Measurements from ENCODE around the gene CRIP2. TPM values are rescaled to one million over a fixed set of nuclear protein-coding genes. Genes with fewer than 3 reads are reported as not detected.
A peak's percentile ranks its signal among the peaks of the same experiment; 100 is the strongest.

The CRIP2 gene
- total and polyA plus RNA-seq, 2 experiments from 2014 or later = 3.4 to 9.6 TPM

DNA sequence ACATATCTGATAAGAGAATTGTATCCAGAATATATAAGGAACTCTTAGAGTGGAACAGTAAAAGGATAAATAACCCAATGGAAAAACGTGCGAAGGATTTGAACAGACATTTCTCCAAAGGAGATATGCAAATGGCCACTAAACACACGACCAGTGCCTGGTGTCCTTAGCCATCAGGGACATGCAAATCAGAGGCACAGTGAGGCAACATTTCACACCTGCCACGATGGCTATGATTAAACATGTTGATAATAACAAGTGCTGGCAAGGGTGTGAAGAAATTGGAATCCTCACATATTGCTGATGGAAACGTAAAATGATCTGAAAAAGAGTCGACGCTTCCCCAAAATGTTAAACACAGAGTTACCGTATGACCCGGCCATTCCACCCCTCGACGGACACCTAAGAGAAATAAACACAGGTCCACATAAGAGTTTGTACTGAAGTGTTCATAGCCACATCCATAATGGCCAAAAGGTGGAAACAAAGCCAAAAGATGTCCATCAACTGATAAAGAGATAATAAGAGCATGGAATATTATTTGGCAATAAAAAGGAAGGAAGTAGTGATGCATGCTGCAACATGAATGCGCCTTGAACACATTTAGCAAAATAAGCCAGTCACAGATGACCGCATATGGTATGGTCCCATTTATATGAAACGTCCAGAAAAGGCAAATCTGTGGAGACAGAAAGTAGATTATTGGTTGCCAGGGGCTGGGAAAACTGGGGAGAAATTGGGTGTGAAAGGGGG lies 45.5 kb downstream of the CRIP2 start (continued):
- TF ChIP-seq, protein P1, sequence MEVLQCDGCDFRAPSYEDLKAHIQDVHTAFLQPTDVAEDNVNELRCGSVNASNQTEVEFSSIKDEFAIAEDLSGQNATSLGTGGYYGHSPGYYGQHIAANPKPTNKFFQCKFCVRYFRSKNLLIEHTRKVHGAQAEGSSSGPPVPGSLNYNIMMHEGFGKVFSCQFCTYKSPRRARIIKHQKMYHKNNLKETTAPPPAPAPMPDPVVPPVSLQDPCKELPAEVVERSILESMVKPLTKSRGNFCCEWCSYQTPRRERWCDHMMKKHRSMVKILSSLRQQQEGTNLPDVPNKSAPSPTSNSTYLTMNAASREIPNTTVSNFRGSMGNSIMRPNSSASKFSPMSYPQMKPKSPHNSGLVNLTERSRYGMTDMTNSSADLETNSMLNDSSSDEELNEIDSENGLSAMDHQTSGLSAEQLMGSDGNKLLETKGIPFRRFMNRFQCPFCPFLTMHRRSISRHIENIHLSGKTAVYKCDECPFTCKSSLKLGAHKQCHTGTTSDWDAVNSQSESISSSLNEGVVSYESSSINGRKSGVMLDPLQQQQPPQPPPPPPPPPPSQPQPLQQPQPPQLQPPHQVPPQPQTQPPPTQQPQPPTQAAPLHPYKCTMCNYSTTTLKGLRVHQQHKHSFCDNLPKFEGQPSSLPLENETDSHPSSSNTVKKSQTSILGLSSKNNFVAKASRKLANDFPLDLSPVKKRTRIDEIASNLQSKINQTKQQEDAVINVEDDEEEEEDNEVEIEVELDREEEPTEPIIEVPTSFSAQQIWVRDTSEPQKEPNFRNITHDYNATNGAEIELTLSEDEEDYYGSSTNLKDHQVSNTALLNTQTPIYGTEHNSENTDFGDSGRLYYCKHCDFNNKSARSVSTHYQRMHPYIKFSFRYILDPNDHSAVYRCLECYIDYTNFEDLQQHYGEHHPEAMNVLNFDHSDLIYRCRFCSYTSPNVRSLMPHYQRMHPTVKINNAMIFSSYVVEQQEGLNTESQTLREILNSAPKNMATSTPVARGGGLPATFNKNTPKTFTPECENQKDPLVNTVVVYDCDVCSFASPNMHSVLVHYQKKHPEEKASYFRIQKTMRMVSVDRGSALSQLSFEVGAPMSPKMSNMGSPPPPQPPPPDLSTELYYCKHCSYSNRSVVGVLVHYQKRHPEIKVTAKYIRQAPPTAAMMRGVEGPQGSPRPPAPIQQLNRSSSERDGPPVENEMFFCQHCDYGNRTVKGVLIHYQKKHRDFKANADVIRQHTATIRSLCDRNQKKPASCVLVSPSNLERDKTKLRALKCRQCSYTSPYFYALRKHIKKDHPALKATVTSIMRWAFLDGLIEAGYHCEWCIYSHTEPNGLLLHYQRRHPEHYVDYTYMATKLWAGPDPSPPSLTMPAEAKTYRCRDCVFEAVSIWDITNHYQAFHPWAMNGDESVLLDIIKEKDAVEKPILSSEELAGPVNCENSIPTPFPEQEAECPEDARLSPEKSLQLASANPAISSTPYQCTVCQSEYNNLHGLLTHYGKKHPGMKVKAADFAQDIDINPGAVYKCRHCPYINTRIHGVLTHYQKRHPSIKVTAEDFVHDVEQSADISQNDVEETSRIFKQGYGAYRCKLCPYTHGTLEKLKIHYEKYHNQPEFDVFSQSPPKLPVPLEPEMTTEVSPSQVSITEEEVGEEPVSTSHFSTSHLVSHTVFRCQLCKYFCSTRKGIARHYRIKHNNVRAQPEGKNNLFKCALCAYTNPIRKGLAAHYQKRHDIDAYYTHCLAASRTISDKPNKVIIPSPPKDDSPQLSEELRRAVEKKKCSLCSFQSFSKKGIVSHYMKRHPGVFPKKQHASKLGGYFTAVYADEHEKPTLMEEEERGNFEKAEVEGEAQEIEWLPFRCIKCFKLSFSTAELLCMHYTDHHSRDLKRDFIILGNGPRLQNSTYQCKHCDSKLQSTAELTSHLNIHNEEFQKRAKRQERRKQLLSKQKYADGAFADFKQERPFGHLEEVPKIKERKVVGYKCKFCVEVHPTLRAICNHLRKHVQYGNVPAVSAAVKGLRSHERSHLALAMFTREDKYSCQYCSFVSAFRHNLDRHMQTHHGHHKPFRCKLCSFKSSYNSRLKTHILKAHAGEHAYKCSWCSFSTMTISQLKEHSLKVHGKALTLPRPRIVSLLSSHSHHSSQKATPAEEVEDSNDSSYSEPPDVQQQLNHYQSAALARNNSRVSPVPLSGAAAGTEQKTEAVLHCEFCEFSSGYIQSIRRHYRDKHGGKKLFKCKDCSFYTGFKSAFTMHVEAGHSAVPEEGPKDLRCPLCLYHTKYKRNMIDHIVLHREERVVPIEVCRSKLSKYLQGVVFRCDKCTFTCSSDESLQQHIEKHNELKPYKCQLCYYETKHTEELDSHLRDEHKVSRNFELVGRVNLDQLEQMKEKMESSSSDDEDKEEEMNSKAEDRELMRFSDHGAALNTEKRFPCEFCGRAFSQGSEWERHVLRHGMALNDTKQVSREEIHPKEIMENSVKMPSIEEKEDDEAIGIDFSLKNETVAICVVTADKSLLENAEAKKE (CRISPR knock-in tag; IDR thresholded peaks at IDR 0.05) = no peak
- no peak for TF ChIP-seq JUNB (IDR thresholded peaks at IDR 0.05; ENCODE audit: unreplicated experiment)
- no peak for TF ChIP-seq POLR2AphosphoS5 (IDR thresholded peaks at IDR 0.05; ENCODE audit: low read depth)
- no peak for TF ChIP-seq ZNF331 (CRISPR knock-in tag; IDR thresholded peaks at IDR 0.05; ENCODE audit: low read depth)

DNA sequence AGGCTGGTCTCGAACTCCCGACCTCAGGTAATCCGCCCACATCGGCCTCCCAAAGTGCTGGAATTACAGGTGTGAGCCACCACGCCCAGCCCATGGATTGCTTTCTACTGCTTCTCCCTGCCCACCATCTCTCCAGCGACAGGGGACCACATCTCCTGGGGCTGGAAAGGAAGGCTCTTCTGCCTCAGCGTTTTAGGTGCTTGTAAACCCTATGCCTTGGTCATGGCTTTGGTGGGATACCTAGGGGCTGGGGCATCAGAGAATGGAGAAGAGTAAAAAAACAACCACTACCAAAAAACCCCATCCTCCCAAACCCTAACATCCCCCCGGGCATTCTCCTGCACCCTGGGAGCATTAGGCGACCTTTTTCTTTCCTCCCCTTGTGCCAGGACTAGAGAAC lies 50.7 kb downstream of the CRIP2 start:
- no peaks in the 10 kb centered on the region for H3K9me2 ChIP-seq (ENCODE audit: insufficient read depth)
- ATAC-seq (no peak), DNase-seq (ENCODE audit: low spot score) (no peak)
- H3K27me3 ChIP-seq (ENCODE audit: insufficient read depth) = peaks cover 46% of the 10 kb centered on the region
- no peak overlapping the region for H3K27ac Mint-ChIP-seq
- no peak overlapping the region for H3K27ac ChIP-seq (ENCODE audit: low read depth)
- peaks cover 33% of the 10 kb centered on the region for H3K27me3 Mint-ChIP-seq (ENCODE audit: insufficient read depth, low read depth, poor library complexity)
- no peaks in the 10 kb centered on the region for H4K20me1 ChIP-seq (replicated peaks; ENCODE audit: insufficient read depth)
- peaks cover 2% of the 10 kb centered on the region for H3K9me3 Mint-ChIP-seq
- H3K4me1 Mint-ChIP-seq = peaks cover 3% of the 10 kb centered on the region; the same call in 1 of the 3 replicates
- H3K4me3 ChIP-seq = peak overlapping the region; percentile 64; the same call in 1 of the 2 replicates
- no peaks in the 10 kb centered on the region for H3K36me3 ChIP-seq (ENCODE audit: insufficient read depth)
- H3K36me3 Mint-ChIP-seq (ENCODE audit: low read depth) = no peaks in the 10 kb centered on the region
- H3K4me3 Mint-ChIP-seq = peak overlapping the region; percentile 61; the same call in 1 of the 3 replicates
- H3K4me2 ChIP-seq = no peak overlapping the region
- no peaks in the 10 kb centered on the region for H3K4me1 ChIP-seq (ENCODE audit: insufficient read depth)
- no peak overlapping the region for H2AFZ ChIP-seq
- no peaks in the 10 kb centered on the region for H3K79me2 ChIP-seq (replicated peaks; ENCODE audit: insufficient read depth)
- H3F3A ChIP-seq (replicated peaks; ENCODE audit: low read depth) = no peaks in the 10 kb centered on the region
- no peak for TF ChIP-seq EZH2phosphoT487 (IDR thresholded peaks at IDR 0.05; ENCODE audit: unreplicated experiment)
- TF ChIP-seq CREB1 (CRISPR knock-in tag; IDR thresholded peaks at IDR 0.05; ENCODE audit: low read depth) = no peak
- TF ChIP-seq, protein P1 (CRISPR knock-in tag; IDR thresholded peaks at IDR 0.05) = no peak
- no peak for TF ChIP-seq EZH2 (IDR thresholded peaks at IDR 0.05; ENCODE audit: low read depth, unreplicated experiment)
- TF ChIP-seq ZNF331 (CRISPR knock-in tag; IDR thresholded peaks at IDR 0.05; ENCODE audit: low read depth) = no peak
- no peak for TF ChIP-seq STAT1 (IDR thresholded peaks at IDR 0.05; ENCODE audit: unreplicated experiment)
- TF ChIP-seq JUNB (IDR thresholded peaks at IDR 0.05; ENCODE audit: unreplicated experiment) = no peak

Data from GM23338 (cell line).